Measurements from ENCODE around the gene GLCCI1. TPM values are rescaled to one million over a fixed set of nuclear protein-coding genes. Genes with fewer than 3 reads are reported as not detected.
"Not testable (repeated sequence)": the region's sequence is repeated elsewhere in the genome, so short reads cannot be mapped to it uniquely, and the experiment has no call there.

The GLCCI1 gene
- polyA plus RNA-seq, 1 donor = 14.6 TPM

DNA sequence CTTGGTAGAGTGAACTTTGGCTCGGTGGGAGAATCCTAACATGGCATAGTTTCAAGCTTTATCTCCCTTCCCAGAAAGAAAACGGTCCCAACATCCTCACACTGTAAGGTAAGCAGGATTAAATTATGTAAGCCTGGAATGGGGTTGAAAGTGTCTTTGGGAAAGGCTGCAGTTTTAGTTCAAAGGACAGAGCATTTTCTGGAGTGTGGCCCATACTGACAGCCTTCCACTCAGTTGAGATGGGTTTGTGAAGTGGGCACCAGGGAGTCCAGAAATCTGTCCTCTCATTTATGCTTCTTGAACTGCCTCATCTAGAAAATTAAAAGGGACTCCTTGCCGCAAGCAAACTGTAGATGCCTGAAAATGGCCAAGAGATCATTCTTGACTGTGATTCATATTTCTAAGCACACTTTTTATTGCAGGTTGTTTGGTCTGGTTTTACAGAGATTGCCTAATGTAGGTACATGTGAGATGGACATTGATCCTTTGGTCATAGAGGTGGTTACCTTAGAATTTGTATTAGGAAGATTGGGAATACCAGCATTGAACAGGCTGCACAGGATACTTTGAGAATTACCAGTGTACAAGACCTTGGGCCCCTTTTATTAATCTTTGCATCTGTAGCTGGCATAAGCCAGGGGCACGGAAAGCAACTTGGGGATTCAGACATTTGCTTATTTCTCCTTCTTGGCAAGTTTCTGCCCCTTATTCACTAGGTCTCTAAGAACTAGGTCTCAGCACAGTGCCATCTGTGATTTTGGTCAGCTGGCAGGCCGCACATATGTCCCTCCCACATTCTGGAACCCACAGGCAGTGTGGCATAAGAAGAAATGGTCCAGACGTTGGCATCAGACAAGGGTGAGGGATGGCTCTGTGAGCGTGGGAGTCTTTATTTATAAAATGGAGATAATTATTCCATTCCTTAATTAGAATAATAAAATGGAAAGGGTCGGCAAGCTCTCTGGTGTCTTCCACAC lies 125.9 kb downstream of the GLCCI1 start:
- no peak for DNase-seq (ENCODE audit: low read depth)

DNA sequence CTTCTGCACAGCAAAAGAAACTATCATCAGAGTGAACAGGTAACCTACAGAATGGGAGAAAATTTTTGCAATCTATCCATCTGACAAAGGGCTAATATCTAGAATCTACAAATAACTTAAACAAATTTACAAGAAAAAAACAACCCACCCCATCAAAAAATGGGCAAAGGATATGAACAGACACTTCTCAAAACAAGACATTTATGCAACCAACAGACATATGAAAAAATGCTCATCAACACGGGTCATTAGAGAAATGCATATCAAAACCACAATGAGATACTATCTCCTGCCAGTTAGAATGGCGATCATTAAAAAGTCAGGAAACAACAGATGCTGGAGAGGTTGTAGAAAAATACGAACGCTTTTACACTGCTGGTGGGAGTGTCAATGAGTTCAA lies 132.7 kb downstream of the GLCCI1 start:
- DNase-seq (ENCODE audit: low read depth) = not testable (repeated sequence)

DNA sequence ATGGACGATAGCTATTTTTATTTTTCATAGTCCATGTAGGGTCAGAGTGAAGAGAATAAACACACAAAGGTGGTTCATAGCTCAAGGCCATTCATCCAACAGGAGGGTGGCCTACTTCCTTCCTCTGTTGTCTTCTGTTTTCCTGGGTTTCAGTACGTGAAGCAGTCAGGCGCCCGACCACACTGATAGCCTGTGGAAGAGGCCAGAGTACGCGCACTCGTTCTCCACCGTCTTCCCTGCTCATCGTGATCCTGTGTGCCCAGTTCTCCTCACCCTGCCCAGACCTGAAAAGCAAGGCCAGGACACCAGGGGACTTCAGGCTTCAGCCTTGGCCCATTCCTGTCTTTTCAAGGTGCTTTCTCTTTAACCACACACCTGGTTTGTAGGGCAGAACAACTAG lies 134.7 kb downstream of the GLCCI1 start:
- DNase-seq (ENCODE audit: low read depth) = no peak

DNA sequence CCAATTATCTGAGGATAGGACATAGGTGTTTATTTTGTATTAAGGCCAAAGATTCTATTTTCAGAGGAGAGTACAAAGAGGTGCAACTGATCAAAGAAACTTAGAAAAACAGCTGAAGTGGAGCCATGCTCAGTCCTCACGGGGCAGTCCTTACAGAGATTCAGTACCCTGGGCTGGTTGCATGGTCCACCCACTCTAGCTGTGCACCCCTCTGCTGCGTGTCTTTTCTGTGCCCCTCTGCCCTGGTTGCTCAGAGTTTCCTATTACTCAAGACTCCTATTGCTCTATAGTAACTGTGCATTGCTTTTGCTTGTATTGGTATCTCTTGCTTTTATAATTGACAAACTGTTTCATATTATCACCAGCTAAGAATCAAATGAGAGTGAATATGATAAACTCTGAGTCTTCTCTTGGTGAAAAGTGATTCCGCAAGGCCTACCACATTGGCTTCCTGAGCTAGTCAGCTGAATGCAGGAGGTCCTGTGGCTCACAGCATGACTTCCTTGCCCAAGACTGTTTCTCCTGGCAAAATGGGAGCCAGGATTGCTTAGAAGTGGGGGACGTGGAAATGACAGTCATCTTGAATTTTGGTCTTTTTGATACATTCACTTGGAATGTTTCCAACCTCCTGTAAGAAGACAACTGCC lies 137.0 kb downstream of the GLCCI1 start:
- DNase-seq (ENCODE audit: low read depth) = no peak

DNA sequence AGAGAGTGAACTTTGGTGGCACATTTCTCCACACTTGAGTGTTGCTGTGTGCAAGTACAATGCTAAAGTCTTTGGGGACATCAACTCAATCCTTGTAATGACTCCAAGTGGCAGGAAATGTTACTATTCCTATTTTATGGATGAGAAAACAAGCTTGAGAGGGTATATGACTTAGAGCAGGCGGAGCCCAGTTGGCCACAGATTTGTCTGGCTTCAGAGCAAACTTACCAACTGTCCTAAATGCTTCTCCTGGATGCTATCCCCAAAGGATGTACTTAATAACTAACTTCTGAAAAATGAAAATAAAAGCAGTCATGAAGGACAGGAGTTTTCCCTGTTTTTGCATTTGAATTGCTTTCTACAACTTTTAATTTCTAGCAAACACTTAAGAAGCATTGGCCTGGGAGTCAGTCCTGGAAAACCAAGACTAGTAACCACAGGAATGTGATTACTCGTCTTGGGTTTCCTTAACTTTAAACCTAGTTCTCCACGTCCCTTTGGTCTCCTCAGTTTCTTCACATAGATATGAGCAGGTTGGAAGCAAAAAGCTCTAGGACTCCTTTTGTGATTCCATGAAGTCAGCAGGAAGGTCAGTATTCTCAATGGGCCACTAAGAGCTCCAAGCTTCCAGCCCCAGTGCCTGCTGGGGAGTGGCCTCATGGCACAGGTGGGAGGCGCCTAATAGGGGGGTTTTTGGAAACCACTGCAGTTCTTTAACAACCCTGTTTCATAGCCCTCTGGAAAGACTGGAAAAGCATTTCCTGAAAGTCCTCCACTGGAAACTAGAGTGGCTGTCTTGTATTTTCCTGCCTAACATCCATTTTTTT lies 140.8 kb downstream of the GLCCI1 start:
- DNase-seq (ENCODE audit: low read depth) = no peak

DNA sequence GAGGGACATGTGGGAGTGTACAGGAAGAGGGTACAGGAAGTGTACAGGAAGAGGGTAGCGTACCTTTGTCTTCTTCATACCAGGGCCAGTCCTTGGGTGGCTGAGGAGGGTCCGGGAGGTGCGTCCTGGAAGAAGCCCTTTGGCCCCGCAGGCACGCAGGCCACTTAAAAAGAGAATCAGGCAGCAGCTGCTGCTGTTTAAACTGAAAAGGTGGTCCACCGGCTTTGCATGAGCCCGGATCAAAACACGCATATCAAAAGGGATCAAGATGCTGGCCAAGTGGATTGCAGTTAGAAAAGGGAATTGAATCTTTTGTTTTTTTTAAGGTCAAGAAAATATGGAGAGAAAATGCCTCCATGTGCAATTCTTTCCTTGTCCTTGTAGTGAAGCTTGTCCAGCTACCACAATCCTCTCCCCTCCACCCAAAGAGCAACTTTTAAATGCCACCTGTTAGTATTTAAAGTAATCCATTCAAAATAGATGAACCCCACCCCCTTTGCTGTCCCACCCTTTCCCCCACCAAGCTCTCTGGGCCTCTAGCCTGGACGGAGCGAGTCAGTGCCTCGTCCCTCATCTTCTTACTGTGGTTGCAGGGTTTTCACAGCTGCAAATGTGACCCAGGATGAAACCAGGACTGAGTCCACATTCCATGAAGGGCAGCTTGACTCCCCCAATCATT lies 142.8 kb downstream of the GLCCI1 start:
- no peak for DNase-seq (ENCODE audit: low read depth)

DNA sequence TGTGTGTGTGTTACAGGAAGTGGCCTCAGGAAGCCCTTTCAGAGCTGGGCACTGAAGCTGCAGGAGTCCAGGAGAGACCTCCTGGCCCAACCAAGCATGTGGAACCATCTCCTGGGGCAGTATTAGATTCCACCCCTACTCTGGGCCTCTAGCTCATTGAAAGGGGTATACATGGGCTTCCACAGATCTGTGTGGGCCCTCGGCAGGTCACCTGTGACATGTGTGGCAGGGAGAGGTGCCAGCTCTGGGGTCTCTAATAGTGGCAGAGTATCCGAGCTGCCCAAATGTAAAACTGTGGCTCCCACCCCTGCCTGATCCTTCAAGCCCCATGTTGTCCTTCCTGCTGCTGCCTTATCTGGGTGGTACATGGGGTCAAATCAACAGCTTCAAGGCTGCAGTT lies 144.1 kb downstream of the GLCCI1 start:
- no peak for DNase-seq (ENCODE audit: low read depth)

DNA sequence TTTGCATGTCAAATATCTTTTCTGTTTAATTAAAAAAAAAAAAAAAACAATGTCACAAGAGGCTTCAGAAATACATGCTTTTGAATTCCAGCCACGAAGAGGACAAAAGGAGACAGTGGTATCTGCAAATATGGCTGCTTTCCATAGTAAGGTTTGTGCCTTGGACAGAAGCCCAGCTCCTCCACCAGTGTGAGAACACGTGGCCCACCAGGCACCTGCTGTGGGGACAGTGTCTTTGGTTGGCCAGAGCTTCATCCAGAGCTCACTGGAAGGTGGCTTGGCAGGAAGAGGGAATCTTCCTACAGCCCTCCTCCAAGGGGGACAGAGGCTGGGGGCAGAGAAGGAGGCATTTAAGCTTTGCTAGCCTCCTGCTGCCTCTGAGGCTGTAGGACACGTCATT lies 144.6 kb downstream of the GLCCI1 start:
- no peak for DNase-seq (ENCODE audit: low read depth)

DNA sequence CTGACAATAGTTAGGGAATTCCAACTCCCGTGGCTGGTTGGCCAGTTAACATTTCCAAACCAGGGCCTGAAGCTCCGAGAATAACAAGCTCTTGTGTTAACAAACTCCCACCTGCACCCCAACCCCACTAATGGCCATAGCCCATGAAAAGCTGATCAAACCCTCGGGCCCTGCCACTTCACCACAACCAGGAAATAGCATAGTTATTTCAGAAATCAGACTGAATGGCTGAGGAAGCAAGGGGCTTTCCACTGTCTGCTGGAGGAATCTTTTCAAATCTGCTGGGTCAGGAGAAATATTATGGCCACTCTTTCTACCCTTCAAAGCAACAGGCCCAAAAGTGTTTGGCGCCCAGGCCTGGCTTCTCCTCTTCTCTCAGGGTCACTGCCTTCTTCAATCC lies 145.6 kb downstream of the GLCCI1 start:
- no peak for DNase-seq (ENCODE audit: low read depth)

DNA sequence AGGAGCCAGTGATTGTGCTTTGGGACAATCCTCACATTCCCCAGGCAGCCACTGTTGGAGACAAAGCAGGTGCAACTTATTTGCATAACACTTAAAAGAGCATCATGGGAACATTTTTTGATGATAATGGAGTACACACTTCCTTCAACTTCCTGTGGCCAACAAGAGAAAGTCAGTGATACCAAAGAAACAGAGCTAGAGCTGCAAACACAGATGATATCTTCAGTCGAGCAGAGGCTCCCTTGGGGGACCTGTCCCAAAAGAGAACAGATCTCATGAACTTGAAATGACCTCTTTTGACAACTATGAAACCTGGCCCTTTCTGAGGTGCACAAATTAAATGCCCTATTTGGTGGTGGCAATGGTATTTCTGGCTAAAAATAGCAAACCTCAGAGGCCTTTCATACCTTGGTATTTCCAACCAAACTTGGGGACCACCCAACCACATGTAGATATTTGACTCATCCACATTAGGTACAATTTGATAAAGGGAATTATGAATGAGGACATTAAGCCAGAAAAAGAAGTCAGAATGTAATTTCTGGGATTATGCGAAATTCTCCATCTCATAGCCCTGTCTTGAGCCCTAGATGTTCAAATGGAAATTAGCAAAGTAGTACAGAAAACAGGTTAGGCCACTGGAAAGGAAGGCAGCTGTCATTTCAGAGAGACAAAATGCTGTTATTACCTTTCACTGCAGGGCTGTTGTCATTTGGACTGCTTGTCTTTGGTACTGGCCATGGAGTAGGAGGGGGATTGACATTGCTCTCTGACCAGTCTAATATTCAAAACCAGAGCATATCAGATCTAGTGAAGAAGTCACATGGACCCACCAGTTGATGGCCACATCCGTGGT lies 147.2 kb downstream of the GLCCI1 start:
- DNase-seq (ENCODE audit: low read depth) = no peak

DNA sequence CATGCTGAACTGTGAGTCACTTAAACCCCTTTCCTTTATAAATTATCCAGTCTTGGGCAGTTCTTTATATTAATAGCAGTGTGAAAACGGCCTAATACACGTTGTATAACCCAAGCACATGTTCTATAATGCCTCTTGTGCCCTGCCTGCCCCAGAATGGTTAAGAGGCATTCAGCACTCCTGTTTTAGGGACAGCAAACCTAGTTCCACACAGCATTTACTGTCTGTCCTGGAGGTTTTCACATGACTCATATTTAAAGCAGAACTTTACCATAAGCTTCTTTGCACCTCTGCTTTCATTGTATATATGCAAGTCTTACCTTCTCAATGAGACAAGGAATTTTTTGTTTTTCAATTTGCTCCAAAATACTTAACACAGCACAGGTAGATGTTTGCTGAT lies 148.6 kb downstream of the GLCCI1 start:
- no peak for DNase-seq (ENCODE audit: low read depth)

DNA sequence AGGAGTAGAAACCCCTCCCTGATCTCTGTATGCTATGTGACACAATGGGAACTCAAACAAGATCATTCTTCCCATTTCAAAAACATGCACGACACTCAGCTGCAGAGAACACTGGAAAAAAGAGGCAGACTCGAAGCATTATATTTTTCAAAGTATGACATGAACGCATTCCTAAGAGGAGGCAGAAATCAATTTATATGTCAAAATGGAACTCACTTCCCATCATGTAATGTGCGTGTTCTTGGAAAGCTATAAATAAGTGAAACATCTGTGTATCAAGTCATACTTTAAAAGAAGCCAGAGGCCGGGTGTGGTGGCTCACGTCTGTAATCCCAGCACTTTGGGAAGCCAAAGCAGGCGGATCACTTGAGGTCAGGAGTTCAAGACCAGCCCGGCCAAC lies 150.7 kb downstream of the GLCCI1 start:
- peak; percentile 32 for DNase-seq (ENCODE audit: low read depth)

DNA sequence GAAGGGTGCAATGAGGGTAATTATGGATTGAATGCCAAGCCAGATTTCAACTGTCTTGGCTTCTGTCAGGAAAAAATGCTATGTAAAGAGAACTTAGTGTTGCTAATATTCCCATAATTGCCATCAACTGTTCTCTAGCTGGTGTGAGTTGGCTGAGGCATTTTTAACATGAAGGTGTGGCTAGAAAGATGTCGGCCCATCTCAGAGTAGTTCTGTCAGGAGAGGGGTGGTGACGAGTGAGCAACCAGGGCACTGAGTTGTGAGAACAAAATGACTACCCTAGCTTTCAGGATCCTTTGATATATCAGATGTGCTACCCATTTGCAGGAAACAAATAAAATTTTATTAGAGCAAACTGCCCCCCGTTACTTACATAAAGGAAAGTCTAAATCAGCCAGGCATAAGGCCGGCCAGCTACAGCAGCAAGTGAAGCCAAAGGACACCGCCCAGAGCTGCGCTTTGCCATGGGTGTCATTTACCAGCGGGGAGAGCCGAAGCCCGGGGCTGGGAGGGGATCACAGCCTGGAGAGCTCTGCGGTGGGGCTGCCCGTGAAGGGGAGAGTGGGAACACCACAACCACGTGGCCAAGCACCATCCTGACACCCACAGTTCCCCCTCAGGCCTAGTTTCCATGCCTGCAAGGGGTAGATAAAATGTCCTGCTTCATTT lies 151.9 kb downstream of the GLCCI1 start:
- DNase-seq (ENCODE audit: low read depth) = no peak

DNA sequence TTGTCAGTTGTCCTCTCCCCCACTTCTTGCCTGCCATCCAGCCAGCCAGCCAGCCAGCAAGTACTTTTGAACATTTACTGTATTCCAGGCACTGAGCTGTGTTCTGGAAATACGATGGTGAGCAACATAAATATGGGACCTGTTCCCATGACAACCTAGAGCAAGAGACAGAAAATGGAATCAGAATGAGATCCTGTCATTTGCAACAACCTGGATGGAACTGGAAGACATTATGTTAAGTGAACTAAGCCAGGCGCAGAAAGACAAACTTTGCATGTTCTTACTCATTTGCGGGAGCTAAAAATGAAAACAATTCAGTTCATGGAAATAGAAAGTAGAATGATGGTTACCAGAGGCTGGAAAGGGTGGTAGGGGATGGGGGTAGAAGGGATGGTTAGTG lies 152.6 kb downstream of the GLCCI1 start:
- no peak for DNase-seq (ENCODE audit: low read depth)

DNA sequence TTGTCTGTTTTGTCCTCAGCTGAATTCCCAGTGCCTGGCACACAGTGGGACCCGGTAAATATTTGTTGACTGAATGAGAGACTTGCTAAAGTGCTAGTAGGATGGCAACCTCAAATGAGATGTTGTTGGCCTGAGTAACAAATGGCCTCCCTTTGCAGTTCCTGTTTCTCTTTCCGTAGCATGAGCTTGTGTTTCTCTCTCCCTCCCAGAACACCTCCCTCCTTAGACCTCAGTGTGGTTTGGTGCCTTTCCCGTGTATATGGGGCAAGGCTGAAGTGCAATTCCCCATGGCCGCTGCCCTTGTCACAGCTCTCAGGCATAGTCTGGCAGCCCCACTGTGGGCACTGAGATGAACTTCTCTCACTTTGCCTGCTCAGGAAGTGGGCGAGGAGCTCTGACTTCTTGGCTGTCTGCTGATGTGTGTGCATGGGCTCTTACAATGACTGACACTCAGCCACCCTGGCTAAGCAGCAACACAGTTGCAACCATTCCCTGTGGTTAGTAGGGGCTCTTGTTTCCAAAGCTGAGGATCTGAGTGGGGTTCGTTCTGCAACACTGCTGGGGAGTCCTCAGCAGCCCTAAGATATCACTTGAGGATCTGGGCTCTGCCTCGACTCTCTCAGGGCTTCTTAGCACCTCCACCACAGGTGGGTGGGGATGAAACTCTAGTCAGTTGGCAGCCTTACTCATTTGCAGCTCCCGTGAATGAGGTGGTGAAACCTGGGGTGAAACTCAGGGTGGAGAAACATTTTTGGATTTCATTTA lies 157.3 kb downstream of the GLCCI1 start:
- DNase-seq (ENCODE audit: low read depth) = no peak

DNA sequence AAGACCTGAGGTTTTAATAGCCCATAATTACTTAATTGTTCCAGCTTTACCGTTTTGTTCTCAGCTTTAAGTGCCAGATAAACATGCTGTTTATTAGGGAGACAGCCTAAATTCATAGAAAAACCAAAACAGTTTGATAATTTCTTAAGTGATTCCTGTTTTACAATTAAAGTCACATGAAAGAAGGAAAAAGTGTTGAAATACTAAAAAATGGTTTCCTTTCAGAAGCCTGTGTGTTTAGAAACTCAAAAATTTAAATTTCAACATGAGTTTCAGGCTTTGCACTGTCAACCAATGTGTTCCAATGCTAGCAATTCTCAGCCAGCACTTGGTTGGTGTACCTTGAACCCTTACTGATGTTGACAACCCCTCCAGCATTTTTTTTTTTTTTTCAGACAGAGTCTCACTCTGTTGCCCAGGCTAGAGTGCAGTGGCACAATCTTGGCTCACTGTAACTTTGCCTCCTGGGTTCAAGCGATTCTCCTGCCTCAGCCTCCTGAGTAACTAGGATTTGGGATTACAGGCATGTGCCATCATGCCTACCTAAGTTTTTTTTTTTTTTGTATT lies 158.1 kb downstream of the GLCCI1 start:
- DNase-seq (ENCODE audit: low read depth) = no peak

DNA sequence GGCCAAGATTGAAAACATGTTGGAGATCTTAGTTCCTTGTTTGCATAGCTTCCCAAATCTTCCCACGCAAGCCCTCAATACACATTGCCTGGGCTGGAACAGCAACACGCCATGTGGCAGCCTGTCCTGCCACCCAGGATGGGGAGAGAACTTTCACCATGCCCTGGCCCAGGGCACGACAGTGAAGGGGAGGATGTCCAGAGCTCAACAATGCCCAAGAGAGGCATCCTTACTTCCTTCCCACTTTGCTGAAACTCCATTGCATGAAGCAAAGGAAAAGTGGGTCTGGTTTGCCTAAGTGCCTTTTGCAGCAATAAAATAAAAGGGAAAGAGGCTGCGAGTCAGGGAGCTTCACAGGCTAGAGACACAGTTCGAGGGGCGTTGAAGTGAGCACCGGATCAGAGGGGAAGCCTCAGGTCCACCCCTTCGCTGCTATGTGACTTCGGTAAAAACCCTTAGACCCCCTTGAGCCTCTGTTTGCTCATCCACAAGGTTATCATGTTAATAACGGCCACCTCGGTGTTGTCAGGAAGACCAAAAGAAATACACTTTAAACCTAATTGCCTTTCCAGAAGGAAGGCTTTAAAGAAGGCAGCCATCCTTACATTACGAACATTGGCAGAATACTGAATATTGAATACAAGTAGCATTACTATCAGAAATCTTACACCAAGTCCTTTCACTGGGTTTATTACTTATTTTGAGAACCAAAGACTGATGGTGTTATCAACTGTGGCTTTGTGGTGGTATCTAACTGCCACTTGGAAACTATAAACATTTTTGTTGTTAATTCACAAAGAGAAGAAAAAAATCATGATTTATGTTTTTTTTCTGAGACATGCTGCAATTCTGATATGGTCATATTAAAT lies 160.1 kb downstream of the GLCCI1 start:
- DNase-seq (ENCODE audit: low read depth) = no peak

DNA sequence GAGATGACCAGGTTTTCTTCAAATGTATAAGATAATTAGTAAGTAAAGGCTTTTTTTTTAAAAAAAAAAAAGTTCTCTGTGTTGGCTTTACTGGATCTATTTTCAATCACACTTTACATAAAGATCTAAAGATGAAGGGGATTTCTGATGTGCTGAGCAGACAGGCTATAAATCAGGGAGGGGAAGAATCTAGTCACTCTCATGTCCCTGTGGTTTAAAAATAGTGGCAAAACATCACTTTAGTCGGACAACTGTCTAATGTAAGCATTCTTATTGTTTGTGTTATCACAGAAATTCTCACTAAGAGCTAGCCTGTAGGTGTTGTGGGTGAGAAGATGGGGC lies 160.7 kb downstream of the GLCCI1 start:
- no peak for DNase-seq (ENCODE audit: low read depth)

Measured in forelimb muscle (tissue), 1 donor.